ENCODE data around the gene MAZ. TPM values are rescaled to one million over a fixed set of nuclear protein-coding genes. Genes with fewer than 3 reads are reported as not detected.
A peak's percentile ranks its signal among the peaks of the same experiment; 100 is the strongest.
"Not testable (repeated sequence)": the region's sequence is repeated elsewhere in the genome, so short reads cannot be mapped to it uniquely, and the experiment has no call there.

Gene MAZ
- total RNA-seq, result 100 to 1,000 TPM; 242 to 254 TPM
- 106 to 223 reads per million in 2 donors for total RNA-seq

DNA sequence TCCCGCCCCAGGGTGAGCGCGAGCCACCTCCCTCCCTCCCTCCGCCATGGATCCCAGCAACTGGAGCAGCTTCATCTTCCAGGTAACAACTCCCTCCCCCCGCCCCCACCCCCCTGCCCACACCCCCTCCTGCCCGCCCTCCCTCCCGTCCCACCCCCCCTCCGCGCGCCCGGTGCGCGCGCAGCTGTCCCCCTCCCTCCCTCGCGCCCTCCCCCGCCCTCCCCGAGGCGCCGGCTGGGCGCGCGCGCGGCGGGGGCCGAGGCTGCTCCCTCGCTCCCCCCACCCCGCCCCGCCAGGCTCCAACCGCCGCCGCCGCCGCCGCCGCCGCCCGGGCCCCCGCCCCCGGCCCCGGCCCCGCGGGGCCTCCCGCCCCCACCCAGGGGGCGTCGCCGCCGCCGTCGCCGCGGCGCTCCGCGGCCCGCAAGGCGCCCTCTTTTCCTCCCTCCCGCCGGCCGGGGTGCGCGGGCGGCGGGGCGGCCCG, at the start of gene MAZ:
MAZ (plus strand) TSS at position 431 of the 481 bp plus-strand sequence. CDS start 173 bp downstream, outside the sequence.
- H3K9me3 ChIP-seq (ENCODE audit: control insufficient read depth, low read length, poor library complexity, severe bottlenecking), result no peaks in the 10 kb centered on the region
- ATAC-seq (peak; percentile 1), DNase-seq (peak; percentile 54 to 85 (median 79))
- Mint-ChIP-seq H3K27ac (peak within 1 kb of the TSS; percentile 100), H3K4me3 (peak within 1 kb of the TSS; percentile 100), H3K36me3 (ENCODE audit: low read depth) (peaks cover 2% of the 10 kb centered on the region), H3K27me3 (no peaks in the 10 kb centered on the region), H3K4me1 (peaks cover 49% of the 10 kb centered on the region)

DNA sequence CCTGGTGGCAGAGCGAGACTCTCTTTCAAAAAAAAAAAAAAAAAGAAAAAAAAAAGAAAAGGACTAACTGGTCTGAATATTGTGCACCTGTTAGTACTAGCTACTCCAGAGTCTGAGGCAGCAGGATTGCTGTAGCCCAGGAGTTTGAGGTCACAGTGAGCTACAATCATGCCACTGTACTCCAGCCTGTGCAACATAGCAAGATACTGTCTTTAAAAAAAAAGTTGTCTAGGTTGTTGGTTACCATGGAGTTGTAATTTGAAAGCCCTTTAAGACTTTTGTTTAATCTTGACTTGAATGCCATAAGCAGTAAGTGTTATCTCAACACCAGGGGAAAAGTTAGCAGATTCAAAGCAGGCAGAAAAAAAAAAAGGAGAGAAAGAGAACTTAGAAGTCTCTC, 49.7 kb upstream of the MAZ start:
- H3K27ac Mint-ChIP-seq, result peak overlapping the region; percentile 11
- peak; percentile 51 for ATAC-seq
- H3K4me1 Mint-ChIP-seq, result peaks cover 12% of the 10 kb centered on the region
- no peaks in the 10 kb centered on the region for H3K27me3 Mint-ChIP-seq
- no peaks in the 10 kb centered on the region for H3K36me3 Mint-ChIP-seq (ENCODE audit: low read depth)
- H3K4me3 Mint-ChIP-seq, result peak overlapping the region; percentile 5
- no peak for DNase-seq
- H3K9me3 ChIP-seq (ENCODE audit: control insufficient read depth, low read length, poor library complexity, severe bottlenecking), result no peaks in the 10 kb centered on the region

DNA sequence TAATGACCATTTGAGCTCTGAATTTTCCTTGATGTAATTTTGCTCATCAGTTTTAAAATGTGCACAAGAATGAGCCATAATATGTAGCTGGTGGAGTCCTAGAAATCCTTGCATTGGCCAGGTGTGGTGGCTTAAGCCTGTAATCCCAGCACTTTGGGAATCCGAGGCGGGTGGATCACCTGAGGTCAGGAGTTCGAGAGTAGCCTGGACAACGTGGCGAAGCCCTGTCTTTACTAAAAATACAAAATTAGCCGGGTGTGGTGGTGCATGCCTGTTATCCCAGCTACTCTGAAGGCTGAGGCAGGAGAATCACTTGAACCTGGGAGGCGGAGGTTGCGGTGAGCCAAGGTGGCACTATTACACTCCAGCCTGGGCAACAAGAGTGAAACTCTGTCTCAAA, 49.2 kb upstream of the MAZ start:
- H3K4me3 Mint-ChIP-seq; DNase-seq; ATAC-seq; H3K9me3 ChIP-seq (ENCODE audit: control insufficient read depth, low read length, poor library complexity, severe bottlenecking); H3K36me3 Mint-ChIP-seq (ENCODE audit: low read depth); H3K27me3 Mint-ChIP-seq: not testable (repeated sequence)
- Mint-ChIP-seq H3K4me1 (peaks cover 12% of the 10 kb centered on the region), H3K27ac (peak overlapping the region; percentile 11)

DNA sequence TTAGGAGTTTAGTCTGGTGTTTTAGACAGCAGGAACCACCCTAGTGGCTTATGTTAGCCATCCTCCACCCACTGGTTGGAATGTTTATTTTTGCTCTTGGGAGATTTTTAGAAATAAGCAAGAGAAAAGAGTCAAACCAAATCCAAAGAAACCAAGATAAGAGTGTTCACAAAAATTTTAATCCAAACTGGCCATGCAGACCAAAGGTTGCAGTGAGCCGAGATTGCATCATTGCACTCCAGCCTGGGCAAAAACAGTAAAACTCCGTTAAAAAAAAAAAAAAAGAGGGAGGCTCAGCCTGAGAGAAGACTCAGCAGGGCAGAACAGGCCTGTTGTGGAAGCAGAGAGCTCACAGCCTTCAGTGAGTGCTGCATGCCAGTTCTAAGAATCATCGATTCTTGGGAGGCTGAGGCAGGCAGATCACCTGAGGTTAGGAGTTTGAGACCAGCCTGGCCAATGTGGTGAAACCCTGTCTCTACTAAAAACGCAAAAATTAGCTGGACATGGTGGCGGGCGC, 48.3 kb upstream of the MAZ start:
- no peaks in the 10 kb centered on the region for H3K9me3 ChIP-seq (ENCODE audit: control insufficient read depth, low read length, poor library complexity, severe bottlenecking)
- no peak overlapping the region for H3K4me3 Mint-ChIP-seq
- no peak for ATAC-seq
- H3K27me3 Mint-ChIP-seq, result no peaks in the 10 kb centered on the region
- peak overlapping the region; percentile 21 for H3K27ac Mint-ChIP-seq
- peaks cover 12% of the 10 kb centered on the region for H3K4me1 Mint-ChIP-seq
- no peaks in the 10 kb centered on the region for H3K36me3 Mint-ChIP-seq (ENCODE audit: low read depth)
- no peak for DNase-seq

DNA sequence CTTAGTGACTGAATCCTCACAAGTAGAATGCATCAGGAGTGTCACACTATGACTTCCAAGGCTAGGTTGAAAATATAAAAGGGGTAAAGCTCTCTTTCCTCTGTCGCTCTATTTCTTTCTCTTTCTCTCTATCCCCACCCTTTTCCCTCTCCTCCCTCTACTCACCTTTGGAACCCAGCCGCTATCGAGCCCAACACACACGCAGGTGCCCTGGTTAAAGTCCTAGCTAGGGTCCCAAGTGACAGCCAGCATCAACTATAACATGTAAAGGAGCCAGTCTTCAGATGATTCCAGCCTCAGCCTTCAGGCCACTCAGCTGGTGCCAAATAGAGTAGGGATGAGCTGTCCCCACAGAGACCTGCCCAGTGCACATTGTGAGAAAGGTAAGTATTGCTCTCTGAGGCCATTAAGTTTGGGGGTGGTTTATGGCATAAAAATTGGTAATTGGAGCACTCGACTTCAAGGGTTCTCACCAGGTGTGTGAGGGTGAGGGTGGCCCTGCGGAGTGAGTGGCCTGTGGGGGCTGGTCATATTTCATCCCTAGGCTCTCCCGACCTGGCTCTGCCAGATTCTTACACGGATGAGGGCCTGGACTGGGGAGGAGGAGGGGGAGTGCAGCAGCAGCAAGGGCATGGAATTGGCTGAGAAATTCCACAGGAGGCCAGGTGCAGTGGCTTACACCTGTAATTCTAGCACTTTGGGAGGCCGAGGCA, 45.6 kb upstream of the MAZ start:
- Mint-ChIP-seq H3K4me3 (no peak overlapping the region), H3K4me1 (peaks cover 13% of the 10 kb centered on the region), H3K27ac (no peak overlapping the region), H3K36me3 (ENCODE audit: low read depth) (no peaks in the 10 kb centered on the region), H3K27me3 (no peaks in the 10 kb centered on the region)
- H3K9me3 ChIP-seq (ENCODE audit: control insufficient read depth, low read length, poor library complexity, severe bottlenecking), result no peaks in the 10 kb centered on the region
- no peak for ATAC-seq
- no peak for DNase-seq

DNA sequence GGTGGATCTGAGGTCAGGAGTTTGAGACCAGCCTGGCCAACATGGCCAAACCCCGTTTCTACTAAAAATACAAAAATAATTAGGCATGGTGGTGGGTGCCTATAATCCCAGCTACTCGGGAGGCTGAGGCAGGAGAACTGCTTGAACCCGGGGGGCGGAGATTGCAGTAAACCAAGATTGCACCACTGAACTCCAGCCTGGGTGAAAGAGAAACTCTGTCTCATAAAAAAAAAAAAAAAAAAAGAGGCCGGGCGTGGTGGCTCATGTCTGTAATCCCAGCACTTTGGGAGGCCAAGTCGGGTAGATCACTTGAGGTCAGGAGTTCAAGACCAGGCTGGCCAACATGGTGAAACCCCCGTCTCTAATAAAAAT, 45.1 kb upstream of the MAZ start:
- ATAC-seq; H3K36me3 Mint-ChIP-seq (ENCODE audit: low read depth); DNase-seq; H3K27me3 Mint-ChIP-seq; H3K4me3 Mint-ChIP-seq; H3K9me3 ChIP-seq (ENCODE audit: control insufficient read depth, low read length, poor library complexity, severe bottlenecking); H3K27ac Mint-ChIP-seq: not testable (repeated sequence)
- peaks cover 13% of the 10 kb centered on the region for H3K4me1 Mint-ChIP-seq

DNA sequence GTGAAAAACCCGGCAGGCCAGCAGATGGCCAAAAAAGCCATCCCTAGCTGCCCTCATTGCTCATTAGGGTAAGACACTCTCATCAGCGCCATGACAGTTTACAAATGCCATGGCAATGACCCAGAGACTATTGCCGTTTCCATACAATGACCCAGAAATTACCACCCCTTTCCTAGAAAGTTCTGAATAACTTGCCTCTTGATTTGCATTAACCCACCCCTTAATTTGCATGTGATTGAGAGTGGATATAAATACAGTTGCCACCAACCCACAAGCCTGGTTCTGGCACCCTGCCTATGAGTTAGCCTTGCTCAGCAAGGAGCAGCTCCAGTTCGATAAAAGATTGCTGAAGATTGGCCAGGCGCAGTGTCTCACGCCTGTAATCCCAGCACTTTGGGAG, 44.4 kb upstream of the MAZ start:
- Mint-ChIP-seq H3K27ac (no peak overlapping the region), H3K36me3 (ENCODE audit: low read depth) (no peaks in the 10 kb centered on the region), H3K4me1 (peaks cover 13% of the 10 kb centered on the region), H3K27me3 (no peaks in the 10 kb centered on the region), H3K4me3 (no peak overlapping the region)
- ATAC-seq (no peak), DNase-seq (no peak)
- no peaks in the 10 kb centered on the region for H3K9me3 ChIP-seq (ENCODE audit: control insufficient read depth, low read length, poor library complexity, severe bottlenecking)

DNA sequence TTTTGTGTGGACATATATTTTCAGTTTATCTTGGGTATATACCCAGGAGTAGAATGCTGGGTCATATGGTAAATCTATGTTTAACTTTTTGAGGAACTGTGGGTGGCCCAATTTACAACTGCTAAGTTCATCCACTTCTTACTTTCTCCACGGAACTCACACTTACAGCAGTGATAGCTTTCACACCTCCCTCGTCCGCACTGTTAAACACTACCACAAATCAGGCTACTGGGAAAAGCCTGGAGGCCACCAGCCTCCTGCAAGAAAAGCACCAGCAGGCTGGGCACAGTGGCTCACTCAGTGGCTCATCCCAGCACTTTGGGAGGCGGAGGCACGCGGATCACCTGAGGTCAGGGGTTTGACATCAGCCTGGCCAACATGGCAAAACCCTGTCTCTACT, 43.0 kb upstream of the MAZ start:
- Mint-ChIP-seq H3K27me3 (no peaks in the 10 kb centered on the region), H3K4me1 (peaks cover 11% of the 10 kb centered on the region), H3K4me3 (no peak overlapping the region), H3K36me3 (ENCODE audit: low read depth) (no peaks in the 10 kb centered on the region), H3K27ac (no peak overlapping the region)
- ATAC-seq, result no peak
- no peaks in the 10 kb centered on the region for H3K9me3 ChIP-seq (ENCODE audit: control insufficient read depth, low read length, poor library complexity, severe bottlenecking)
- no peak for DNase-seq

DNA sequence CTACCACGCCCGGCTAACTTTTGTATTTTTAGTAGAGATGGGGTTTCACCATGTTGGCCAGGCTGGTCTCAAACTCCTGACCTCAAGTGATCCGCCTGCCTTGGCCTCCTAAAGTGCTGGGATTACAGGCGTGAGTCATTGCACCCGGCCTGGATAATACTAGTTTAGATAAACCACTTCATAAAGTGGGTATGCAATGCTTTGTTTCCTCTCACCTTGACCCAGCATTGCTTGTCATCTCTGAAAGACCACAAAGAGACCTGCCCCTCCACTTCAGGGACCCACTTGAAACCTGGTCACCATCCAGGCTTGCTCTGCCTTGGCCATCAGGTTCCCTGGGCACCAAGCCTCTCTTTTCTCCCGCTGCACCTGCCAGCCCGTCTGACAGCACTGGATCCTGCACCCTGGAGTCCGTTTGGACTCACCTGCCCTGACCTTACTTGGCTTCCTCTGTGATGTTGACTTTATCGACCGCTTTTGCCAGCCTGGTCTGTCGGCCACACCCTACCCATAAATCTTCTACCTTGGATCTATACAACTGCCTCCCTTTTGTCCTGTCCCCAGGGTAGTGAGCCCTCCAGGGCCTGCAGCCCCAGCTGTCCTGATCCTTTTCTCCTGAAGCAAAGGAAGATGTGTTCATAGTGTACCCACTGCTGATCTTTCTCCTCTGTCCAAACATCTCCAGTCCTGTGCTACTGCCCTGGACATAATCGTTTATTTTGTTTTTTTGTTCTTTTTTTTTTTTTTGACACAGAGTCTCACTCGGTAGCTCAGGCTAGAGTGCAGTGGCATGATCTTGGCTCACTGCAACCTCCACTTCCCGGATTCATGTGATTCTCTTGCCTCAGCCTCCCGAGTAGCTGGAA, 40.9 kb upstream of the MAZ start:
- Mint-ChIP-seq H3K4me3 (no peak overlapping the region), H3K27me3 (no peaks in the 10 kb centered on the region), H3K4me1 (peaks cover 12% of the 10 kb centered on the region), H3K36me3 (ENCODE audit: low read depth) (no peaks in the 10 kb centered on the region), H3K27ac (peak overlapping the region; percentile 62)
- ATAC-seq (no peak), DNase-seq (no peak)
- H3K9me3 ChIP-seq (ENCODE audit: control insufficient read depth, low read length, poor library complexity, severe bottlenecking), result no peaks in the 10 kb centered on the region

DNA sequence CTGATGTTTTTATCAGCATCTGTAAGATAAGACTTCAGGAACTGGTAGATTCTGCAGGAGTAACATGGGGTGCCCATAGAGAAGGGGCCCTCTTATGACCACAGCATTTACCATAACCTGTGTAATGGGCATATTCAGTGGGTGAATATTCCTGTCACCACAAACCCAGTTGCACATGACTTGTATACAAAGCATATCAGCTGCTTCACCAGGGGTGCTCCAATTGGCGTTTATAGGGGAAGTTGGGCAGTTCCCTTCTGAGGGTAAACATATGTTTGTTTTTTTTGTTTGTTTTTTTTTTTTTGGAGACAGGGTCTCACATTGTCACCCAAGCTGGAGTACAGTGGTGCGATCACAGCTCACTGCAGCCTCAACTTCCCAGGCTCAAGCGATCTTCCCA, 39.8 kb upstream of the MAZ start:
- Mint-ChIP-seq H3K36me3 (ENCODE audit: low read depth) (no peaks in the 10 kb centered on the region), H3K4me1 (peaks cover 11% of the 10 kb centered on the region), H3K27me3 (no peaks in the 10 kb centered on the region), H3K27ac (peak overlapping the region; percentile 62), H3K4me3 (no peak overlapping the region)
- DNase-seq (no peak), ATAC-seq (no peak)
- no peaks in the 10 kb centered on the region for H3K9me3 ChIP-seq (ENCODE audit: control insufficient read depth, low read length, poor library complexity, severe bottlenecking)

DNA sequence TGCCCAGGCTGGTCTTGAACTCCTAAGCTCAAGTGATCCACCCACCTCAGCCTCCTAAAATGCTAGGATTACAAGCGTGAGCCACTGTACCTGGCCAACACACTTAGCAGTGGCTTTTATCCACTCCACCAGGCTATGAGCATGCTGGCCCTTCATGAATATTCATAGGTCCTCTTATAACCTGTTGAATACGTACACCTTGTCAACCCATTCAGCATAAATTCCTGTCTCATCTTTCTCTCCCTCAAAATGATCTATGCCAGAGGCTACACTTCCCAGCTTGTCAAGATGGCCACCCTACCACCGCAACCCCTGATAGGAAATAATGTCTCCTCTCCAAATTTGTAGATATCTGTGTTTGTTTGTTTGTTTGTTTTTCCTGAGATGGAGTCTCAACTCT, 39.3 kb upstream of the MAZ start:
- ATAC-seq (no peak), DNase-seq (no peak)
- H3K4me1 Mint-ChIP-seq, result peaks cover 11% of the 10 kb centered on the region
- H3K9me3 ChIP-seq (ENCODE audit: control insufficient read depth, low read length, poor library complexity, severe bottlenecking), result no peaks in the 10 kb centered on the region
- no peaks in the 10 kb centered on the region for H3K27me3 Mint-ChIP-seq
- no peak overlapping the region for H3K27ac Mint-ChIP-seq
- H3K4me3 Mint-ChIP-seq, result no peak overlapping the region
- no peaks in the 10 kb centered on the region for H3K36me3 Mint-ChIP-seq (ENCODE audit: low read depth)

DNA sequence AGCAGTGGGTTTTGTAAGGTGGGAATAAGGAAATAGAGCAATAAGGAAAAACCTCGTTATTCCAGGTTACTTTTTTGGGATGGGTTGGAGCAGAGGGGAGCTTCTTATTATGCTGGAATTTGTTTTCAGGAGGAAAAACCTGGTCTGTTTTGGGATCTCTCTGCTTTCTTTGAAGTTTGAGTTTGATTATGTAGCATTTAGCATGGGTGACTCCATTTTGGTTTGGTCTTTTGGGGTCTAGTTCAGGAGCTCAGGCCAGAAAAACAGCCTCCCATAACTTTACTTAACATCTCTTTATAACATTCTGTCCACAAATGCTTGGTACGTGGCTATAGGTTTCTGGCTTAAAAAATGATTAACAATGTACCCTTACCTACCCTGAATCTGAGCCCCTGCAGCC, 36.8 kb upstream of the MAZ start:
- H3K4me1 Mint-ChIP-seq, result peaks cover 13% of the 10 kb centered on the region

DNA sequence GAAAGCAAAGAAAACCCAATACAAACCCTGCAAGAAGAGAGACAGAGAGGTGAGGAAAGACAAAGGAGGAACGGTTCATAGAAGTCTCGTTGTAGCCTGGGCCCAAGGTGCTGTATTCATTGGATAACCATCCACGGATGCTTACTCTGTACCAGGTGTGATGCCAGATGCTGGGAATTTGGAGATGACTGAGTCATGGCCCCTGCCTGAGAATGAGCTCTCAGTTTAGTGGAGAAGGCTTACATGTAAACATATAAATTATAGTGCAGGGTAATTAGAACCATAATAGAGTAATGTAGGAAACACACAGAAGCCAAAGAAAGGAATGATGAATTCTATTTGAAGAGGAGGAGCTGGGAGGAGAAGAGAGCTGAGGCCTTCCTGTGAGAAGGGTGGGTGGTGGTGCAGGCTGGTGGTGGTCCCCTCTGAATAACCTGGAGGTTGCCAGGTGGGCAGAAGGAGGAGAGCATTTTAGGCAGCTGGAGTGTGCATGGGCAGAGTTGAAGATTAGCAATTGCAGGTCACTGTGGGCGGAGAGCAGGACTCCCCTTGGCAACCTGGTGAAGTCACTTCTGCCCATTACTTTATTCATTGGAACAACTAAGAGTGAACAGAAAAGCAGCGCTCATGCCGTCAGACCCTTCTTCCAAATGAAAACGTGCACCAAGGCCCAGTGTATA, 35.9 kb upstream of the MAZ start:
- no peak for ATAC-seq
- Mint-ChIP-seq H3K27ac (peak overlapping the region; percentile 47), H3K4me1 (peaks cover 15% of the 10 kb centered on the region), H3K4me3 (no peak overlapping the region), H3K36me3 (ENCODE audit: low read depth) (no peaks in the 10 kb centered on the region), H3K27me3 (no peaks in the 10 kb centered on the region)
- no peaks in the 10 kb centered on the region for H3K9me3 ChIP-seq (ENCODE audit: control insufficient read depth, low read length, poor library complexity, severe bottlenecking)
- no peak for DNase-seq

More for the DNA sequence above, 36.8 kb upstream of the MAZ start:
- ATAC-seq, result no peak
- no peak for DNase-seq
- Mint-ChIP-seq H3K4me3 (no peak overlapping the region), H3K27me3 (no peaks in the 10 kb centered on the region), H3K27ac (peak overlapping the region; percentile 47), H3K36me3 (ENCODE audit: low read depth) (no peaks in the 10 kb centered on the region)
- H3K9me3 ChIP-seq (ENCODE audit: control insufficient read depth, low read length, poor library complexity, severe bottlenecking), result no peaks in the 10 kb centered on the region
